Measurements from ENCODE around the gene TAS1R1.

Gene TAS1R1

DNA sequence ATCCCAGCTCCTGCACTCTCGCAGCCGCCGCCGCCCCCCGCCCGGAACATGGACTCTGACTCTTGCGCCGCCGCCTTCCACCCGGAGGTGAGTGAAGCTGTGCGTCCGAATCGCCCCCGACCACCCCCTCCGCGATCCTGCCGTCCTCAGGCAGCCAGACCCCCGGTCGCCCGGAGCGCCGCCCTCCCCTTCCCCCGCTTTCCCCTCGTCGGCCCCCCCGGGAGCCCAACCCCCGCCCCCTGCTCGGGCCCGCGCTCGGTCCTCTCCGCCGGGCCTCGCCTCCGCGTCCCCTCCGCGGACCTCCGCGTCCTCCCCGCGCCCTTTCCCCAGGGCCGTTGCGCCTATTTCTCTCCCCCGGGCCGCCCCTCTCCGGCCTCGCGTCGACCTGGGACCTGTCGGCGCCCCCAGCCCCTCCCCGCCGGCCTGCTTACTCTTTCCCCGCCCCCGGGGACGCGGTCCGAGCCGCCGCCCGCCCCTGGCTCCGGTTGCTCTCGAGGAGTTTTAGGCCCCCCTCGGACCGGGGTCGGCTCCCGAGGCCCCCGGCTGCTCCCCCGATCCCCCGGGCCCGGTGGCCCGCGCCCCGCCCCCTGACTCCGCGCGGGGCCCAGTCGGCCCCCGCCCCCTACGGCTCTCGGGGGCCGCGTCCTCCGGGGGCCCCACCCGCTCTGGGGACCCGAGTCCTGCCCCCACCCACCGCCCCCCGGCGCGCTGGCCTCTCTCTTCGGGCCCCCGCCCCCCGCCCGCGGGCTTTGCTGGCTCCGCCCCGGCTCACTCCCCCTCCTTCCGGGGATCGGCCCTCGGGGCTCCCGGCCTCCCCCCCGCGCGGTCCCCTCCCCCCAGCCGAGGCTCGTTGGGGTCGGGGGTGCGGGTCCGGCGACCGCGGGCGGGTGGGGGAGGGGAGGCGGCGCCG is 59.2 kb downstream of the TAS1R1 start:
- DNase-seq, result peak; percentile 67

DNA sequence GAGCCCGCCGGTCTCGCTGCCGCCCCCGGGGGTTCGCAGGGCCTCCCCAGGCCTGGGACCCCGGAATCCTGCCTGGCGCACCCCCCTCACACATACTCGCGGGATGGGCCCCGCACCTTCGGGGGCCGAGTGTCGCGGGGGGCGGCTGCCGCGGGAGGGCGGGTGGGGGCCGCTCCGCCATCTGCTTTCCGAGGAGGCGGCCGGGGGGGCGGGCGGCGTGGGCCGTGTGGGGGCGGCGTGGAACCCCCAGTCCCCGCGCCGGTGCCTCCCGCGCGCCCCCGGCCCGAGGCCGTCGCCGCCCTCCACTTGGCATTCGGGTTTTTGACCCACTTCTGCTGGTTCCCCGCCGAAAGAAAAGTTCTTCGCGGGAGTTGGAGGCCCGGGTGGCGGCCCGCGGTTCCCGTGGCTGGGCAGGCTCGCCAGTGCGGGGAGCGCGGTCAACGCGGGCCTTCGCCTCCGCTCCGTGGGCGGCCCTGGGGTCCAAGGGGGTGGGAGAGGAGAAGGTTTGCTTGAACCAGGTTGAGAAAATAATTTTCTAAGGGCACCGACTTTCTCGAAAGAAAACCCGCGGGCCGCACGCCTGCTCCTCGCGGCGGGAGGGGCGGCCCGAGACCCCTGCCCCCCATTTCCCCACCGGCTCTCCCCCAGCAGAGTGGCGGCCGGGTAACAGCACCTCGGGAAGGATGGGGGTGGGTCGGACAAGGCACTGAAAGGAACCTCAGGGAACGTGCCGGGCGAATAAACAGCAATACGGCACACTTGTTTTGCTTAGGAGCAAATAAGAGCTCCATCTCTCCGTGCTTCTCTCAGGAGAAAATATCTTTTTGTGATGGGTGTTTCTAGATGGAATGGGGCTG is 60.0 kb downstream of the TAS1R1 start:
- no peak for DNase-seq

DNA sequence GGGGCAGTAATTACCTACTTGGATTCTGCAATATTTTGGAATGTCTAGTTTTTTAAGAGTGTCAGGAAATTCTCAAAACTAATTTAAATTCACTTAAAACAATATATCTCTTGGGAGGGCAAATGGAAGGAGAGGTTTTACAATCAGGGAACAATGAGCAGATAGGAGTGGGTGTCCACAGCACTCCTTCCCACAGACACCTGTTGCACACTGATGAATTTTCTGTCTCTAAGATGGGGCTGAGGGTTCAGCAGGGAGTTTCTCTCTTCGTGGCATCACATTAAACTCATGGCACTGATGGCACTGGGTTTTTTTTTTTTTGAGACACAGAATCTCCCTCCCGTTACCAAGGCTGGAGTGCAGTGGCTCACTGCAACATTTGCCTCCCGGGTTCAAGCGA is 63.9 kb downstream of the TAS1R1 start:
- DNase-seq, result no peak

DNA sequence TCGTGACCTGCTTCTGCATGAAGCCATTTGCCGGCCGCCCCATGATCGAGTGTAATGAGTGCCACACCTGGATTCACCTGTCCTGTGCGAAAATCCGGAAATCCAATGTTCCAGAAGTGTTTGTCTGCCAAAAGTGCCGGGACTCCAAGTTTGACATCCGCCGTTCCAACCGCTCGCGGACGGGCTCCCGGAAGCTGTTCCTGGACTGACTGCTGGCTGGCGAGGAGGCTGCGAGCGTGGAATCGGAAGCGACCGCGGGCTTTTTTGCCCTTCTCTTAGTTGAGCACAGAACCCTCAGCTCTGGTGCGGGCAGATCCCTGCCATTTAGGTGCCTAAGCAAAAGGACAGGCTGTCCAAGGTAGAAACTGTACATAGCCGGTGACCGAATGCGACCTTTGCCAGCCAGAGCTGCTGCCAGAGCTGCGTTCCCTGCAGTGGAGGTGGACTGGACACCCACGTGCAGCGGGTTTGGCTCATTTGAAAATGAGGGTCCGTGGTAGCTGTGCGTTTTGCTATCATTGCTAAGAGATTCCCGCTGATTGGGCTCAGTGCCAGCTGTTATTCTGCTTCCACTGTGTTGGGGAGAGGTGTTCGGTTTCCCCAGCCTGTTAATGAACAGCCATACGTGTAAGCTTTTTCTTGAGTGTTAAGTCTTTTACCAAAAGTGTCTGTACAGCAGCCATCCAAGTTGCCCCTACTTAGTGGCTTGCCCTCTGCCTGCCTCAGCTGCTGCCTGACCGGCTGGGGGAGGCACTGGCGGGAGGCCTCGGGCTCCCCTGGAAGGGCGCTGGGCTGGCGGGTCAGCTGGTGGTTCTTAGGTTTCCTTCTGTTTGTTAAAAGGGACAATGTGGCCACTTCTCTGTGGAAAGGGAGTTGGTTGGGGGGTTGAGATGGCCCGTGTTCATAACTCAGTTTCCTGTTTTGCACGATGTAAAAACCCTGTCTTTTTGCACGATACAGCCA is 66.6 kb downstream of the TAS1R1 start:
- DNase-seq, result no peak

DNA sequence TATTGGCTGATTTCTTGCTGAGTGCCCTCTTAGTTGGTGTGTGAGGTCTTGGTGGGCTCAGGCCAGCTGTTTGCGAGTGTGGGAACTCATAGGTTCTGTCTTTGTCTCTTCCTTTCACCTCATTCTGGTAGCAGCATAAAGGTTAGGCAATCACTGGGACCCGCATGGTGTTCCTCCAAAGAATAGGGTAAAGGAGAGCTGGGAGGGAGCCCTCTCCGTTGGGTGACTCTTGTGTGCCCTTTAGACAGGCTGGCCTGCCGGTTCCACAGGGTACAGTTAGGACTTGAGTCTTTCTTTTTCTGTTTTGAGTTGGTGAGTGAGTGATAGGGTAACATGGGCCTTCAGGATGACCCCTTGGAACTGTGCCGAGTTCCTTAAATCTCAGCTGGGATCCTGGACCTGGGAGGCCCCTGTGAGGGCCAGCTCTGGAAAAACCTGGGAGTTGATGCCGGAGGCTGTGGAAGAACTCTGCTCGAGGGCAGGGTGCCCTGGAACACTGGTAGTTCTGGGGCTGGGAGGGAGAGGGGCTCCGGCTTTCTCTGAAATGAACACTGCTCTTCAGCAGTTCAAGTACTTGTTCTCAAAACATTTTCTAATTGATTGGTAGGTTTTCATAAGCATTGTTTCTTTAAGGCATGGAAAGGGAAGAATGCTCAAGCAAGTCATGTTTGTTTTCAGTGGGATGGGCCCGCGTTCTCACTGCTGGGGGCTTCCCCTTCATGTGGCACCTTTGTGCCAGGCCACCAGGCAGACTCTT is 67.5 kb downstream of the TAS1R1 start:
- no peak for DNase-seq

DNA sequence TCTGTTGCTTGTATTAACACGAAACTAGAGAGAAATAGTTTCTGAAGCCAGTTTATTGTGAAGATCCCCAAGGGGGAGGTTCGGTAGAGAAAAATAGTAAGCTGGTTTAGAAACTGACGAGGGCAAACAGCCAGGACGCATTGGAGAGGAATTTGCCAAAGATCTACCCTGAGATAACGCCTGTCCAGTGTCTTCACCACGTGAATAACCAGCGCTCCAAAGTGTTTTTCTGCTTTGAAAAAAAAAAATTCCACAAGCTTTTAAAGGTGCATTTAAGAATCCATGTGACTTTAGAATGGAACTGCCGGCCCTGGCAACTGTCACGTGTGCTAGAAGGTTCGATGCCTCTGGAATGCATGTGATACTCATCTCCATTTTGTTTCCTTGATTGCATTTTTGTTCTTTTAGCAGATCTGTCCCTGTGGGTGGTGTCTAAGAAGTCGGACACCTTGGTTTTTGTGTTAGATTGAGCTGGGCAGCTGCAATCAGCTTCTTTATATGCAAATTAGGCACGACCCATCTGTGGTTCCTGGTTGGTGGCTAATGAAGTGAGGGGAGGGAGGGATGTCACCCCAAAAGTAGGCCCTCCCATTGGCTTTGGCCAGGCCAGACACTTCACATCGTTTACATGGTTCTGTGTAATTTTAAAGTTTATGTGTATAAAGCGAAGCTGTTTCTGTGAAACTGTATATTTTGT is 68.3 kb downstream of the TAS1R1 start:
- no peak for DNase-seq

DNA sequence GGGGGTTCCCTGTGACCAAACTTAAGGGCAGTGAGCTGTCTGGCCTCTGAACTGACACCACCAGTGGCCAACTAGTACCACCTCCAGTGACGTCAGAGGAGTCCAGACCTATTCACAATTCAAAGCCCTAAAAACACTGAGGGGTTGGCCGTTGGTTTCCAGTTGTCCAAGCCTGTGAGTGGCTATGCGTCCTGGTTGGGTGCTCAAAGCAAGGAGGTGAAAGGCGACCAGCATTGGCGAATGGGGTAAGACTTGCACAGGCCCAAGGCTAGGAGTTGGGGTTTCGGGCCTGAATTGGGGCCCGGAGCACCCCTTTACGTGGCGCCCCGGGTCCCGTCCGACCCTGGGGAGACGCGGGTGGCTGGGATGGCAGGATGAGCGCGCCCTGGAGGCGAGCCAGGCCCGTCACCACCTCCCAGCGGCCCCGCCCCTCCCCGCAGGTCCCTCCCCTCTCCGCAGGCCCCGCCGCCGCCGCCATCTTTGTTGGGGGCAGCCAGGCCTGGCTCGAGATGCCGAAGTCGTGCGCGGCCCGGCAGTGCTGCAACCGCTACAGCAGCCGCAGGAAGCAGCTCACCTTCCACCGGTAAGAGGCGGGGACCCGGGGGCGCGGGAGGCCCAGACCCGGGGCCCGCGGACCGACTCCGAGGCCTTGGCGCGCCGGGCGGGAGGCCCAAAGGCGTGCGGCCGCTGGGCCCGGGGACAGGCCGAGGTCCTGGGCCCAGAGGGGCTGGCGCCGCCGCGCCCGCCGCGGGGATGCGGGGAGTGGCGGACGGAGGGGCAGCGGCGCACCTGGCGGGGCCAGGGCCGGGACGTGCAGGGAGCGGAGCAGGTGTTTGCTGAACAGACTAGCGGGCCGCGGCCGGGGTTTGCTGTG is 69.8 kb downstream of the TAS1R1 start, which contains the start of gene THAP3:
Gene THAP3, plus strand, starts transcription at position 159 of the 874 bp plus-strand sequence. Its CDS starts 351 bp downstream, at position 510.
- DNase-seq, result peak; percentile 93

DNA sequence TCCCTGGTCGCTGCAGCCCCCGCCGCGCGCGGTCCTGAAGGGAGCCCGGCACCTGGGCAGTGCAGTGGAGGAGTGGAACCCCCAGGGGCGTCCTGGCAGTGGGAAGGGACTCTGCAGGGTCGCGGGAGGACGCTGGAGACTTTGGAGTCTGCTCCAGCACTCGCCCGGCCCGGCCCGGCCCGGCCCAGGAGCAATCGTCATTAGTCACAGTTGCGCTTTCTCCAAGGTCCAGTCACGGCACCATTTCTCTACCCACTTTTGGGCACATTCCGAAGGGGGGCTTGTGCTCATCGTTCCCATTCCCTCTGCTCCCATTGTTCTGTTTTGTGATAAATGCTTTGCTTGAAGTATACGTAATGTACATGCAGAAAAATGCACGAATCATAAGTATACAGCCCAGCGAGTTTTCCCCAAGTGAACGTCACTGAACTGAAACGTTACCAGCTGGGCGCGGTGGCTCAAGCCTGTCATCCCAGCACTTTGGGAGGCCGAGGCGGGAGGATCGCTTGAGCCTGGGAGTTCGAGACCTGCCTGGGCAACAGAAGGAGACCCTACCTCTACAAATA is 70.6 kb downstream of the TAS1R1 start:
- no peak for DNase-seq

DNA sequence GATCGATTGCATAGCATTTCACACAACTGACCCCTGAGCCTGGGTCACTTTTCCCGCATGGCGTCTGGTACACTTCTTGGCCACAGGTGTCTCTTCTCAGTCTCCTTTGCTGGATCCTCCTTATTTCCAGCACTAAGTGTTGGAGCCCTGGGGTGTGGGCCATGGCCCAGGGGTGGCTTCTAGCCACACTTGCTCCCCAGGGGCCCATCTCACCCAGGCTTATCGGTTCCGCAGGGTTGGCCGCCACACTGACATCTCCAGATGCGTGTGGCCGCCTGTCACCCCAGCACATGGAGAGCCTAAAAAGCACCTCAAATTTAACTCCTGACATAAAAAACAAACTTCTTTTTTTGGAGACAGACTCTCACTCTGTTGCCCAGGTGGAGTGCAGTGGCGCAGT is 71.9 kb downstream of the TAS1R1 start:
- DNase-seq, result no peak

DNA sequence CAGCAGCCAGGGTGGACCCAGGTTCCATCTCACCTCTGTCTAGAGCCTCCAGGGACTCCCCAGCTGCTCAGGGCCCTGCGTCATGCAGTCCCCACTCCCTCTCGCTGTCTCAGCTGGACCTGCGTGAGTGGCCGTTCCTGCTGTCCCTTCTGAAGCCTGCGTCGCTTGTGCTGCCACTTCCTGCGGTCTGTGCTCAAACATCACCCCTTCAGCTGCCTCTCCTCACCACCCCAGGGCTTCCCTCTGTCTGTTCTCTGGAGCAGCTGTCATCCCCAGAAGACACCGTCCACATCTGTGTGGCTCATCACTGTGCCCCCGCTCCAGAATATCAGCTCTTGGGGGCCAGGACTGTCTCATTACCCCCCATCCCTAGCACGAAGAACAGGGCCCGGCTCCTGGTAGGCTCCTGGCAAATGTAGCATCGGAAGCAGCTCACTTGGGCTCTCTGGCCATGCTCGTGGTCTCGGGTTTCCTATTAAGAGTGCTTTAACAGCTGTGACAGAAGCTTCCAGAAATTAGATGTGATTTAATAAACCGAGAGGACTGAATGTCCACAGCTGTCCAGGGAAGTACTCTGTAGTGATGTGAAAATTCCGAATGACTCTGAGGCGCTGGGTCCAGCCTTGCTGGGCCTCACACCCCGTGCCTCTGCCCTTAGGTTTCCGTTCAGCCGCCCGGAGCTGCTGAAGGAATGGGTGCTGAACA is 72.9 kb downstream of the TAS1R1 start:
- DNase-seq, result no peak

DNA sequence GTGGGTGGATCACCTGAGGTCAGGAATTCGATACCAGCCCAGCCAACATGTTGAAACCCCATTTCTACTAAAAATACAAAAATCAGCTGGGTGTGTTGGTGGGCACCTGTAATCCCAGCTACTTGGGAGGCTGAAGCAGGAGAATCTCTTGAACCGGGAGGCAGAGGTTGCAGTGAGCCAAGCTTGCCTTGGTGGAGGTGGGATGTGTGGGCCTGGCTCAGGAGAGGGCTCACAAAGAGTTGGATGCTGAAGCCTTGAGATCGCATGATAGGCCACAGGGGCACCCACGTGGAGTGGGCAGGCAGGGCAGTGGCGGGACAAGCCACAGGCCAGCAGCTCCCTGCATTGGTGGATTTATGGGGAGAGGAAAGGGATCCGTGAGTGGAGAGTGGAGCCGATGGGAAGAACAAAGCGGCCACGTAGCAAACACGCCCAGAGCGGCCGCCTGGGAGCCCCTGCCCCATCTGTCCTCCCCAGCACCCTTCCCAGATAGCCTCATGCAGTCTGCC is 73.9 kb downstream of the TAS1R1 start:
- no peak for DNase-seq
